ENCODE data around the gene CNTNAP2.
"Not testable (repeated sequence)": the region's sequence is repeated elsewhere in the genome, so short reads cannot be mapped to it uniquely, and the experiment has no call there.

- TF ChIP-seq, protein P1, sequence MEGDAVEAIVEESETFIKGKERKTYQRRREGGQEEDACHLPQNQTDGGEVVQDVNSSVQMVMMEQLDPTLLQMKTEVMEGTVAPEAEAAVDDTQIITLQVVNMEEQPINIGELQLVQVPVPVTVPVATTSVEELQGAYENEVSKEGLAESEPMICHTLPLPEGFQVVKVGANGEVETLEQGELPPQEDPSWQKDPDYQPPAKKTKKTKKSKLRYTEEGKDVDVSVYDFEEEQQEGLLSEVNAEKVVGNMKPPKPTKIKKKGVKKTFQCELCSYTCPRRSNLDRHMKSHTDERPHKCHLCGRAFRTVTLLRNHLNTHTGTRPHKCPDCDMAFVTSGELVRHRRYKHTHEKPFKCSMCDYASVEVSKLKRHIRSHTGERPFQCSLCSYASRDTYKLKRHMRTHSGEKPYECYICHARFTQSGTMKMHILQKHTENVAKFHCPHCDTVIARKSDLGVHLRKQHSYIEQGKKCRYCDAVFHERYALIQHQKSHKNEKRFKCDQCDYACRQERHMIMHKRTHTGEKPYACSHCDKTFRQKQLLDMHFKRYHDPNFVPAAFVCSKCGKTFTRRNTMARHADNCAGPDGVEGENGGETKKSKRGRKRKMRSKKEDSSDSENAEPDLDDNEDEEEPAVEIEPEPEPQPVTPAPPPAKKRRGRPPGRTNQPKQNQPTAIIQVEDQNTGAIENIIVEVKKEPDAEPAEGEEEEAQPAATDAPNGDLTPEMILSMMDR (conservative IDR thresholded peaks at IDR 0.05) = not testable (repeated sequence)
- TF ChIP-seq ZFX (IDR thresholded peaks at IDR 0.05) = not testable (repeated sequence)
Measured at GRCh38 chr7:147801762-147802161, 1685.2 kb downstream of the CNTNAP2 start.

Measured in C4-2B (cell line).